SH-SY5Y (cell line): Measurements from ENCODE around the gene NKAIN4.

Experiments
- GATA2 ChIP-seq: IDR thresholded peaks from 2 replicates; pipeline ENCODE4 v1.6.1; 2011; ENCODE audit warnings: mild to moderate bottlenecking, low read depth, low read length
- GATA3 ChIP-seq: IDR thresholded peaks from 2 replicates; pipeline ENCODE4 v1.6.1; 2011; ENCODE audit warnings: low read depth, mild to moderate bottlenecking, low read length, moderate library complexity

- TF ChIP-seq GATA3 (no peak), GATA2 (no peak)
Observed at GRCh38 chr20:63225082-63225454, 29.2 kb downstream of the NKAIN4 start.
